ENCODE measurements around the gene LTA4H. TPM values are rescaled to one million over a fixed set of nuclear protein-coding genes. Genes with fewer than 3 reads are reported as not detected.

LTA4H gene
- total RNA-seq (ENCODE audit: unreplicated experiment) = 27.6 TPM
- long read RNA-seq, transcript LTA4H-201 (19 exons, 2,139 nt) = major isoform, 16 of 24 reads
- long read RNA-seq, partial matches to known transcripts = 2 of 24 reads
- long read RNA-seq, other reads (novel, unspliced or antisense) = 6 of 24 reads

GRCh38 chr12:96035283-96036236 lies at the start of gene LTA4H:
Gene LTA4H (minus strand): TSS chr12:96035587. CDS start chr12:96035519, 68 bp downstream.
- DNase-seq = peak; percentile 93

GRCh38 chr12:96084624-96085023 lies 49.2 kb upstream of the LTA4H start:
- no peak overlapping the region for H3K27ac Mint-ChIP-seq (ENCODE audit: unreplicated experiment)
- no peak for DNase-seq
- no peak for TF ChIP-seq CTCF (IDR thresholded peaks at IDR 0.05; ENCODE audit: partially characterized antibody, unreplicated experiment)
- H3K36me3 Mint-ChIP-seq (ENCODE audit: unreplicated experiment) = peaks cover 24% of the 10 kb centered on the region
- H3K9me3 Mint-ChIP-seq (ENCODE audit: unreplicated experiment) = peaks cover 13% of the 10 kb centered on the region
- H3K4me3 Mint-ChIP-seq (ENCODE audit: unreplicated experiment) = no peak overlapping the region
- H3K27me3 Mint-ChIP-seq (ENCODE audit: unreplicated experiment) = peaks cover 3% of the 10 kb centered on the region
- H3K4me1 Mint-ChIP-seq (ENCODE audit: low read depth, unreplicated experiment) = no peaks in the 10 kb centered on the region

More at GRCh38 chr12:96035283-96036236, at the start of gene LTA4H:
- Mint-ChIP-seq H3K27ac (ENCODE audit: unreplicated experiment) (no peak within 1 kb of the TSS), H3K4me3 (ENCODE audit: unreplicated experiment) (no peak within 1 kb of the TSS), H3K36me3 (ENCODE audit: unreplicated experiment) (no peaks in the 10 kb centered on the region), H3K9me3 (ENCODE audit: unreplicated experiment) (no peaks in the 10 kb centered on the region), H3K4me1 (ENCODE audit: low read depth, unreplicated experiment) (no peaks in the 10 kb centered on the region), H3K27me3 (ENCODE audit: unreplicated experiment) (no peaks in the 10 kb centered on the region)
- no peak for TF ChIP-seq CTCF (IDR thresholded peaks at IDR 0.05; ENCODE audit: partially characterized antibody, unreplicated experiment)

GRCh38 chr12:96083020-96083719 lies 47.8 kb upstream of the LTA4H start:
- Mint-ChIP-seq H3K27ac (ENCODE audit: unreplicated experiment) (no peak overlapping the region), H3K27me3 (ENCODE audit: unreplicated experiment) (no peaks in the 10 kb centered on the region), H3K9me3 (ENCODE audit: unreplicated experiment) (peaks cover 8% of the 10 kb centered on the region), H3K4me1 (ENCODE audit: low read depth, unreplicated experiment) (no peaks in the 10 kb centered on the region), H3K4me3 (ENCODE audit: unreplicated experiment) (no peak overlapping the region), H3K36me3 (ENCODE audit: unreplicated experiment) (peaks cover 16% of the 10 kb centered on the region)
- no peak for DNase-seq
- TF ChIP-seq CTCF (IDR thresholded peaks at IDR 0.05; ENCODE audit: partially characterized antibody, unreplicated experiment) = no peak

GRCh38 chr12:96081596-96081995 lies 46.2 kb upstream of the LTA4H start:
- peaks cover 8% of the 10 kb centered on the region for H3K36me3 Mint-ChIP-seq (ENCODE audit: unreplicated experiment)
- H3K27ac Mint-ChIP-seq (ENCODE audit: unreplicated experiment) = no peak overlapping the region
- TF ChIP-seq CTCF (IDR thresholded peaks at IDR 0.05; ENCODE audit: partially characterized antibody, unreplicated experiment) = no peak
- no peak overlapping the region for H3K4me3 Mint-ChIP-seq (ENCODE audit: unreplicated experiment)
- no peaks in the 10 kb centered on the region for H3K27me3 Mint-ChIP-seq (ENCODE audit: unreplicated experiment)
- DNase-seq = no peak
- H3K4me1 Mint-ChIP-seq (ENCODE audit: low read depth, unreplicated experiment) = no peaks in the 10 kb centered on the region
- peaks cover 4% of the 10 kb centered on the region for H3K9me3 Mint-ChIP-seq (ENCODE audit: unreplicated experiment)
